Central memory CD8-positive, alpha-beta T cell (primary cell): Measurements from ENCODE around the gene TSPAN4.

Source experiments
- ATAC-seq: fragments of 150-1000 bp; cut with Tn5 transposase; replicated peaks from 2 replicates; pipeline ENCODE4 v1.10.0; 2022; ENCODE audit warnings: mild to moderate bottlenecking, moderate FRiP score, moderate number of reproducible peaks; ENCODE audit not compliant: poor library complexity, severe bottlenecking; ENCODE audit errors: extremely low read depth
- DNase-seq, 2 donors: peaks; one replicate each; pipeline ENCODE4 v3.0.0; 2021; ENCODE audit warnings: low spot score in 2 of 2
- H3K27ac Mint-ChIP-seq: one replicate; pipeline ENCODE4 v1.8.0; 2022; ENCODE audit warnings: low read depth, mild to moderate bottlenecking, moderate library complexity, mixed read lengths
- H3K27me3 Mint-ChIP-seq: one replicate; pipeline ENCODE4 v1.8.0; 2022; ENCODE audit warnings: mixed read lengths
- H3K36me3 Mint-ChIP-seq: one replicate; pipeline ENCODE4 v1.8.0; 2022; ENCODE audit warnings: mild to moderate bottlenecking, moderate library complexity, mixed read lengths; ENCODE audit not compliant: insufficient read depth
- H3K4me1 Mint-ChIP-seq: one replicate; pipeline ENCODE4 v1.8.0; 2022; ENCODE audit warnings: mixed read lengths
- H3K4me3 Mint-ChIP-seq: one replicate; pipeline ENCODE4 v1.8.0; 2022; ENCODE audit warnings: mild to moderate bottlenecking, moderate library complexity, mixed read lengths
- H3K9me3 Mint-ChIP-seq: one replicate; pipeline ENCODE4 v1.8.0; 2022; ENCODE audit warnings: mixed read lengths

TSPAN4 gene

GRCh38 chr11:799641-800316, 42.9 kb upstream of the TSPAN4 start:
- no peaks in the 10 kb centered on the region for H3K9me3 Mint-ChIP-seq
- H3K4me3 Mint-ChIP-seq = no peak overlapping the region
- ATAC-seq = no peak

GRCh38 chr11:800473-800872, 42.2 kb upstream of the TSPAN4 start:
- H3K4me1 Mint-ChIP-seq = peaks cover 15% of the 10 kb centered on the region
- DNase-seq (no peak), ATAC-seq (no peak)
- H3K4me3 Mint-ChIP-seq = no peak overlapping the region
- no peak overlapping the region for H3K27ac Mint-ChIP-seq
- no peaks in the 10 kb centered on the region for H3K27me3 Mint-ChIP-seq
- H3K9me3 Mint-ChIP-seq = no peaks in the 10 kb centered on the region
- peaks cover 11% of the 10 kb centered on the region for H3K36me3 Mint-ChIP-seq

More at GRCh38 chr11:799641-800316, 42.9 kb upstream of the TSPAN4 start:
- DNase-seq = no peak
- Mint-ChIP-seq H3K27me3 (no peaks in the 10 kb centered on the region), H3K4me1 (peaks cover 15% of the 10 kb centered on the region), H3K36me3 (peaks cover 13% of the 10 kb centered on the region), H3K27ac (no peak overlapping the region)

DNA sequence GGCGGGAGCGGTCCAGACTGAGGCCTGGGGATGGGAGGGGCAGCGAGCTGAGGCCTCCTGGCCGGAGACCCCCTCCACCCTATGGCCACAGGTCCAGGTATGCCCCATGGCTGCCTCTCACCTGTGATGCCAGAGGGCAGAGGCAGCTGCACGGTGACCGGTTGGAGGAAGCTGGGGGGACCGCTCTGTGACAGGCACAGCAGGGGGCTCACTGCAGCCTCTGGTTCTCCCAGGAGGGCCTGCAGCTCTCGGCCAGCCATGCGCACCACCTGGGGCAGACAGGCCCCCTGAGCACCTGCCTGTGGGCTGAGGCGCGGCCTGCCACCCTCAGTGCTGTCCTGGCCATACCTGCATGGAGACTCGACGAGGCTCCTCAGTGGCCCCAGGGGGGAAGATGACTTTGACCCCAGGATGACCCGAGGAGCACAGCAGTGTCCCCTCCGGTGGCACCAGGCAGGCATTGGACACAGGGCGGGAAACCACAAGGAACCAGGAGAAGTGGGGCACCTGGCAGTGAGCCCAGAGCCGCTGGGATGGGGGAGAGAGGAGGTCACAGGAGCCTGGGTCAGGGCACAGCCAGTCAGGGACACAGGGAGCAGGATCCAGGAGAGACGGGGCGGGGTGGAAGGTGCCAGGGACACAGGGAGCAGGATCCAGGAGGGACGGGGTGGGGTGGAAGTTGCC, 41.4 kb upstream of the TSPAN4 start:
- Mint-ChIP-seq H3K27ac (no peak overlapping the region), H3K4me3 (no peak overlapping the region), H3K4me1 (peaks cover 10% of the 10 kb centered on the region)

DNA sequence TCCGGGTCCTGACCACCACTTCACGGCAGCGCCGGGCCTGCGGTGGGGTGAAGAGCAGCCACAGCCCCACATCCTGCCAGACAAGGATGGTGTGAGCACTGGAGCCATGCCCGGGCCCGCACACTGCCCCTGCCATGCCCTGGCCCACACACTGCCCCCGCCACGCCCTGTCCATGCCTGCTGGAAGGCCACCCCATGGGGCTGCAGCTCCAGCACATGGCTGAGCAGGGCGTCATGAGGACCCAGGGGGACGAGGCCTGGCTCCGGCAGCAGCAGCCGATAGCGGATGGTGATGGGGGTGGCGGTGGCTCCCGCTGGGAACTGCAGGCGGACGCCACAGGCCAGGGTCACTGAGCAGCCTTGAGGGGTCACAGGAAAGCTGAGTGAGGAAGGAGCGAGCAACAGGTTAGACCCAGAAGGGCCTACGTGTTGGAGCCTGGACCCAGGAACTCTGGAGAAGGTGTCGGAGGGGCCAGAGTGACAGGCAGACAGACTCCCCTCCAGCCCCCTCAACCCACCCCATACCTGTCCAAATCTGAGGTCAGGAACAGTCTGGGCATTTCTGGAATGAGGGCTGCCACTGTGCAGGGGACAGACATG, 40.5 kb upstream of the TSPAN4 start:
- H3K4me3 Mint-ChIP-seq = no peak overlapping the region
- peaks cover 9% of the 10 kb centered on the region for H3K36me3 Mint-ChIP-seq
- no peaks in the 10 kb centered on the region for H3K27me3 Mint-ChIP-seq
- H3K27ac Mint-ChIP-seq = no peak overlapping the region
- no peak for ATAC-seq
- DNase-seq = no peak
- peaks cover 4% of the 10 kb centered on the region for H3K4me1 Mint-ChIP-seq
- no peaks in the 10 kb centered on the region for H3K9me3 Mint-ChIP-seq

More for the DNA sequence above, 41.4 kb upstream of the TSPAN4 start:
- Mint-ChIP-seq H3K27me3 (no peaks in the 10 kb centered on the region), H3K9me3 (no peaks in the 10 kb centered on the region), H3K36me3 (peaks cover 8% of the 10 kb centered on the region)
- ATAC-seq (no peak), DNase-seq (no peak)

DNA sequence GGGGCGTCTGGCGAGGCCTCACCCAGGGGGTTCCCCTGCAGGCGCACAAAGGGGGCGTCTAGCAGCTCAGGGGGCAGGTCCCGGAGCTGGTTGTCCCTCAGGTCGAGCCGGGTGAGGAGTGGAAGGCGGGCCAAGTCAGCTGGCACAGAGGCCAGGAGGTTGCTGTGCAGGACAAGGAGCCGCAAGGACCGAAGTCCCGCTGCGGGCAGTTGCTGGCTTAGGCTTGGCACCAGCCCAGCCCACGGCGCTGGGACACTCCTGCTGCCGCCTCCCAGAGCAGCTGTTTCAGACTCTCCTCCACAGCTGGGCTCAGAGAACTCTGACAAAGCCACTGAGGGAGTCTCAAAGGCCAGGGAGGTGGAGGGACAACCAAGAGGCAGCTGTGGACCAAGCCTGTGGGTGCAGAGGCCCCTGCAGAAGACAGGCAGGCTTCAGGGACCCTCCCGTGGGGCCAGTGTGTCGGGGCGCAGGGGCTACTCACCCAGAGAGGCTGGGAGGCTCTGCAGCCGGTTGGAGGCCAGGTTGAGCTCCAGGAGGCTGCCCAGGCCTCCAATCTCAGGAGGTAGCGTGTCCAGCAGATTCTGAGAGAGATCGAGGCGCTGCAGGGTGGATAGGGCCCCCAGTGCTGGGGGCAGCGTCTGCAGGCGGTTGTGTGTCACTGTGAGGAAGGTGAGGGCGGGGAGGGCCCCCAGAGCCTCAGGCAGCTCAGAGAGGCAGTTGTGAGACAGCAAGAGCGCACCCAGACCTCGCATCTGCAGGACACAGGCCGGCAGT, 39.8 kb upstream of the TSPAN4 start:
- Mint-ChIP-seq H3K27ac (no peak overlapping the region), H3K9me3 (no peaks in the 10 kb centered on the region), H3K4me1 (peaks cover 3% of the 10 kb centered on the region), H3K4me3 (peak overlapping the region; percentile 36), H3K36me3 (peaks cover 7% of the 10 kb centered on the region), H3K27me3 (no peaks in the 10 kb centered on the region)
- ATAC-seq = no peak
- DNase-seq = no peak

DNA sequence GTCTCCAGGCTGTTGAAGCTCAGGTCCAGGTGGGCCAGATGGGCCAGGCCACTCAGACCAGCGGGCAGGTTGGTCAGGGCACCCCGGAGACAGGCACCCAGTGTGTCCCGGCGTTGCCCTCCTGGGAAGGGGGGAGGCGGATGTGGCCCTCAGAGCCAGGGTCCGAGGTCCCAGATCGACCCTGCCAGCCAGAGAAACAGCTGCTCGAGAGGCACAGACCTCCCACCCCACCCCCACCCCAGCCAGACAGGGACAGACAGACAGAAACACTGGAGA, 39.2 kb upstream of the TSPAN4 start:
- Mint-ChIP-seq H3K36me3 (peaks cover 7% of the 10 kb centered on the region), H3K4me3 (peak overlapping the region; percentile 76)

GRCh38 chr11:803770-804598, 38.7 kb upstream of the TSPAN4 start:
- no peak overlapping the region for H3K27ac Mint-ChIP-seq
- no peaks in the 10 kb centered on the region for H3K27me3 Mint-ChIP-seq
- H3K4me1 Mint-ChIP-seq = peaks cover 12% of the 10 kb centered on the region
- H3K36me3 Mint-ChIP-seq = peaks cover 10% of the 10 kb centered on the region
- DNase-seq = no peak
- H3K4me3 Mint-ChIP-seq = peak overlapping the region; percentile 76
- H3K9me3 Mint-ChIP-seq = no peaks in the 10 kb centered on the region
- no peak for ATAC-seq

More for the DNA sequence above, 39.2 kb upstream of the TSPAN4 start:
- ATAC-seq = no peak
- H3K27ac Mint-ChIP-seq = no peak overlapping the region
- no peaks in the 10 kb centered on the region for H3K9me3 Mint-ChIP-seq
- H3K4me1 Mint-ChIP-seq = peaks cover 7% of the 10 kb centered on the region
- DNase-seq = no peak
- no peaks in the 10 kb centered on the region for H3K27me3 Mint-ChIP-seq

- H3K4me1 Mint-ChIP-seq = peaks cover 14% of the 10 kb centered on the region
- ATAC-seq = no peak
- no peaks in the 10 kb centered on the region for H3K9me3 Mint-ChIP-seq
- DNase-seq = no peak
- H3K27me3 Mint-ChIP-seq = no peaks in the 10 kb centered on the region
- H3K27ac Mint-ChIP-seq = no peak overlapping the region
- H3K36me3 Mint-ChIP-seq = peaks cover 16% of the 10 kb centered on the region
- peak overlapping the region; percentile 76 for H3K4me3 Mint-ChIP-seq
These were observed 38.1 kb upstream of the TSPAN4 start for GRCh38 chr11:804599-804964.

DNA sequence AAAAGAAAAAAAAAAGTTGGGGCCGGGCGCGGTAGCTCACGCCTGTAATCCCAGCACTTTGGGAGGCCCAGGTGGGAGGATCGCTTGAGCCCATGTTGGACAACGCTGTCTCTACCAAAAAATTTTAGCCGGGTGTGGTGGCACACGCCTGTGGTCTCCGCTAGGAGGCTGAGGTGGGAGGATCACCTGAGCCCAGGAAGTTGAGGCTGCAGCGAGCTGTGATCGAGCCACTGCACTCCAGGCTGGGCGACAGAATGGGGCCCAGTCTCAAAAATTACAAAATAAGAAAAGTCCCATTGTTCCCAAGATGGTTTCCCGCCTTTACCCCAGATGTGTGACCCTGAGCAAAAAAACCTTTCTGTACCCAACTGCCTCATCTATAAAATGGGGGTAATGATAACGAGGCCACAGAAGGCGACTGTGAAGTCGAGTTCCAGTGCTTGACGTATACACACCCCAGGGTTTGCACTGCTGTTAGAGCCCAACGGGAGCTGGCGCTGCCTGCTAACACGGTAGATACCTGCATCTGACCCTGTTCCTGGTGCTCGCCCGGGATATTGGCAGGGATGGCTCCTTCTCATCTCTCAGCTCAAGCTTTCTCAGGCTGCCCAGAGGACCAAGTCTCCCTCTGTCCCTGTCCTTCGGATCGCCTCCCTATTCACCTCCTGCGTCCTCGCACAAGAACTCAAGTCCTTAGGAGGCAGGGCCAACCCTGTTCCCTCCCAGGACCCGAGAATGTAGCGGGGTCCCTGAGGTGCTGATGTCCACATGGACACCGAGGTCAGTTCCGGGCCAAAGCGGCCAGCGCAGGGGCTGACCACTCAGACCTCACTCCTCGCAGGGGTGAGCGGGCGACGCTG, 34.0 kb upstream of the TSPAN4 start:
- Mint-ChIP-seq H3K27me3 (no peaks in the 10 kb centered on the region), H3K27ac (peak overlapping the region; percentile 95), H3K4me3 (peak overlapping the region; percentile 89), H3K4me1 (peaks cover 35% of the 10 kb centered on the region), H3K36me3 (peaks cover 46% of the 10 kb centered on the region), H3K9me3 (no peaks in the 10 kb centered on the region)
- DNase-seq (no peak), ATAC-seq (no peak)

DNA sequence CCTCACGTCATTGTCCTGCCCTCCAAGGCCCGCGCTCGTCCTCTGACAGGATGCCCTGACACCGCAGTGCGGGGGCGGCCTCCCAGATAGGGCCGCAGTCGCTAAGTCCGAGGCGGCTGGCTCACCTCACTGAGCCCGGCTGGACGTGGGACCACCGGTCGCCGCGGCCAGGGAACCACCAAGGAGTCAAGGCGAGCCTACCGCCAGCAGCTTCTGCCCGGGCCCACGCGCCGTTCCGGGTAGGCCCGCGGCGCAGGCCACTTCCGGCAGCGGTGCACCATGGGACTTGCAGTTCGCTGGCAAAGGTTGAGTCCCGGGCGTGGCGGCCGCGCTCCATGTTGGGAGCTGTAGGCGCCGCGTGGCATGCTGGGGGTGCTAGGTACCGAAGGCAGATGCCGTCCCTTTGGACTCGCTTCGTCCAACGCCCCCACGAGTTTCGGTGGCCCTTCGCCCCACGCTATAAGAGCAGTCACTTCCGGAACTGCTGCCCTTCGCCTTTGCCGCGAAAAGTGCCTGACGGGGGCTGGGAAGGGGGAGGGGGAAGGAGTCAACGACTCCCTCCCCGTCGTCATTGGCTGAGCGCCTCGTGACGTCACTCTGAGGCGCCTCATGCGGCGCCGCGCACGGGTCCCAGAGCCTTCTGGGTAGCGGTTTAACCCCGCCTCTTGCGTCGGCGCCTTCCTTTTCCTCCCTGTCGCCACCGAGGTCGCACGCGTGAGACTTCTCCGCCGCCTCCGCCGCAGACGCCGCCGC, 33.2 kb upstream of the TSPAN4 start, which contains the start of gene RPLP2:
TSS of gene RPLP2 (plus strand) at position 681 of the 753 bp plus-strand sequence. CDS start 268 bp downstream, outside the sequence.
- peaks cover 49% of the 10 kb centered on the region for H3K36me3 Mint-ChIP-seq

GRCh38 chr11:810040-810567, 32.5 kb upstream of the TSPAN4 start:
- no peaks in the 10 kb centered on the region for H3K27me3 Mint-ChIP-seq

More for the DNA sequence above, 33.2 kb upstream of the TSPAN4 start, which contains the start of gene RPLP2:
- peak; percentile 97 for DNase-seq
- ATAC-seq = peak; percentile 89
- H3K27ac Mint-ChIP-seq = peak within 1 kb of the TSS; percentile 95
- H3K4me3 Mint-ChIP-seq = peak within 1 kb of the TSS; percentile 89
- no peaks in the 10 kb centered on the region for H3K9me3 Mint-ChIP-seq
- H3K27me3 Mint-ChIP-seq = no peaks in the 10 kb centered on the region
- peaks cover 35% of the 10 kb centered on the region for H3K4me1 Mint-ChIP-seq

More at GRCh38 chr11:810040-810567, 32.5 kb upstream of the TSPAN4 start:
- no peaks in the 10 kb centered on the region for H3K9me3 Mint-ChIP-seq
- peaks cover 50% of the 10 kb centered on the region for H3K36me3 Mint-ChIP-seq
- DNase-seq = no peak
- peaks cover 35% of the 10 kb centered on the region for H3K4me1 Mint-ChIP-seq
- H3K27ac Mint-ChIP-seq = peak overlapping the region; percentile 95
- peak overlapping the region; percentile 89 for H3K4me3 Mint-ChIP-seq
- ATAC-seq = peak; percentile 20
